ENCODE results near the gene ASIC2.

- TF ChIP-seq POLR2A (IDR thresholded peaks at IDR 0.05; ENCODE audit: low read length) (no peak), GATA1 (IDR thresholded peaks at IDR 0.05; ENCODE audit: low read depth, low read length) (no peak)
Measured at GRCh38 chr17:33055171-33055611, 237.9 kb downstream of the ASIC2 start.

All from erythroblast (primary cell).